GM12878 (cell line): ENCODE measurements around the gene LACTBL1. TPM values are rescaled to one million over a fixed set of nuclear protein-coding genes. Genes with fewer than 3 reads are reported as not detected.
"Not testable (repeated sequence)": the region's sequence is repeated elsewhere in the genome, so short reads cannot be mapped to it uniquely, and the experiment has no call there.

Experiments used
- ATAC-seq: fragments of 200-7000 bp; cut with Tn5 transposase; 3 replicates; pipeline ENCODE4 v1.9.1; 2020; ENCODE audit warnings: mild to moderate bottlenecking, moderate library complexity
- BruUV-seq: library from RNA; stranded (reverse); fragments of 400-500 nt; replicated peaks from 2 replicates; lab custom pipeline; 2021; lab: Mats Ljungman, UMichigan
- CTCF ChIA-PET: fragments of 300-600 bp; sonication (Branson Sonifier 250); formaldehyde crosslinking; extraction: SDS; loops from one replicate; lab custom pipeline; 2021; ENCODE audit warnings: inconsistent platforms; lab: Yijun Ruan, JAX
- POLR2A ChIA-PET: fragments of 350-600 bp; formaldehyde crosslinking; extraction: SDS; loops from one replicate; lab custom pipeline; 2021; ENCODE audit warnings: inconsistent platforms; lab: Charles Lee
- RAD21 ChIA-PET: fragments of 300-600 bp; sonication (Branson Sonifier 250); formaldehyde crosslinking; loops from one replicate; lab custom pipeline; 2023; ENCODE audit warnings: antibody characterized with exemption; ENCODE audit not compliant: unreplicated experiment; lab: Charles Lee
- SMC1A ChIA-PET: fragments of 300-600 bp; sonication (Branson Sonifier 250); formaldehyde crosslinking; loops from one replicate; lab custom pipeline; 2023; ENCODE audit not compliant: unreplicated experiment, uncharacterized antibody; lab: Charles Lee
- DNase-seq: peaks from one replicate; pipeline ENCODE4 v3.0.0-alpha.2; 2011; ENCODE audit warnings: low read depth, low spot score
- FAIRE-seq: peaks from 3 replicates; lab custom pipeline; 2011; peaks lifted over from hg19 to GRCh38; lab: Jason Lieb, UNC
- H2AFZ ChIP-seq: 2 replicates; pipeline ENCODE4 v1.6.0; 2011; ENCODE audit warnings: low read depth, low read length, control low read depth; ENCODE audit not compliant: control insufficient read depth
- H3K27ac ChIP-seq: 2 replicates; pipeline ENCODE4 v1.5.1; 2011; ENCODE audit warnings: control low read depth; ENCODE audit not compliant: control insufficient read depth, insufficient read depth
- H3K27me3 ChIP-seq, 2 experiments: replicated peaks in 1 of 2; 2 replicates each; pipeline versions ENCODE4 v1.6.0 to v1.6.1; 2011; ENCODE audit warnings: low read length in 1 of 2; ENCODE audit not compliant: control insufficient read depth in 2 of 2, insufficient read depth in 2 of 2
- H3K36me3 ChIP-seq, 2 experiments: 2 replicates each; pipeline ENCODE4 v1.5.1; 2011; ENCODE audit warnings: low read length in 1 of 2; ENCODE audit not compliant: control insufficient read depth in 2 of 2, insufficient read depth in 2 of 2
- H3K4me1 ChIP-seq: 2 replicates; pipeline ENCODE4 v1.6.1; 2011; ENCODE audit warnings: mild to moderate bottlenecking, low read length, moderate library complexity, mixed read lengths; ENCODE audit not compliant: control insufficient read depth, insufficient read depth
- H3K4me2 ChIP-seq: 2 replicates; pipeline ENCODE4 v1.6.0; 2011; ENCODE audit warnings: control low read depth; ENCODE audit not compliant: control insufficient read depth, insufficient read depth
- H3K4me3 ChIP-seq: fragments of 200-600 bp; sonication (generic); 2 replicates; pipeline ENCODE4 v1.5.1; 2016
- H3K79me2 ChIP-seq: 2 replicates; pipeline ENCODE4 v1.6.0; 2011; ENCODE audit warnings: low read length; ENCODE audit not compliant: control insufficient read depth, insufficient read depth
- H3K9ac ChIP-seq: 2 replicates; pipeline ENCODE4 v1.8.0; 2011; ENCODE audit warnings: low read length, control low read depth, mixed read lengths; ENCODE audit not compliant: control insufficient read depth, insufficient read depth
- H3K9me3 ChIP-seq: replicated peaks from 3 replicates; pipeline ENCODE4 v1.5.1; 2011; ENCODE audit warnings: mild to moderate bottlenecking, low read length; ENCODE audit not compliant: control insufficient read depth, insufficient read depth
- H4K20me1 ChIP-seq: 2 replicates; pipeline ENCODE4 v1.6.0; 2011; ENCODE audit not compliant: control insufficient read depth, insufficient read depth
- ATF7 ChIP-seq: fragments of 450-650 bp; IDR thresholded peaks from 2 replicates; pipeline ENCODE4 v1.6.1; 2016; ENCODE audit warnings: low read depth, mild to moderate bottlenecking
- CBX3 ChIP-seq: fragments of 200-600 bp; sonication (generic); IDR thresholded peaks from 2 replicates; pipeline ENCODE4 v1.6.1; 2016; ENCODE audit warnings: low read depth, borderline replicate concordance
- CBX5 ChIP-seq: sonication (generic); IDR thresholded peaks from 2 replicates; pipeline ENCODE4 v1.6.1; 2016; ENCODE audit warnings: low read depth, moderate library complexity, mild to moderate bottlenecking, inconsistent platforms
- ESRRA ChIP-seq: IDR thresholded peaks from 2 replicates; pipeline ENCODE4 v1.6.1; 2012; ENCODE audit warnings: mild to moderate bottlenecking, low read length, improper control_type of control experiment
- IKZF2 ChIP-seq, 2 experiments: fragments of 450-650 bp; IDR thresholded peaks; 2 replicates each; pipeline ENCODE4 v1.6.1; 2017; ENCODE audit warnings: mild to moderate bottlenecking in 2 of 2, moderate library complexity in 2 of 2
- MEF2A ChIP-seq: IDR thresholded peaks from 2 replicates; pipeline ENCODE4 v1.6.1; 2011; ENCODE audit warnings: low read depth, mild to moderate bottlenecking, low read length, moderate library complexity; ENCODE audit not compliant: insufficient read depth
- MTA3 ChIP-seq: IDR thresholded peaks from 2 replicates; pipeline ENCODE4 v1.6.1; 2012; ENCODE audit warnings: low read length, inconsistent platforms, borderline replicate concordance
- MXI1 ChIP-seq: fragments of 150-350 bp; IDR thresholded peaks from 2 replicates; pipeline ENCODE4 v1.6.1; 2011; ENCODE audit warnings: low read depth, mild to moderate bottlenecking, inconsistent platforms, low read length, improper control_type of control experiment
- PKNOX1 ChIP-seq: fragments of 450-650 bp; IDR thresholded peaks from 2 replicates; pipeline ENCODE4 v1.6.1; 2016; ENCODE audit warnings: mild to moderate bottlenecking
- SIX5 ChIP-seq: IDR thresholded peaks from 2 replicates; pipeline ENCODE4 v1.6.1; 2011; ENCODE audit warnings: mild to moderate bottlenecking, low read depth, low read length, moderate library complexity; ENCODE audit not compliant: severe bottlenecking
- SKIL ChIP-seq: fragments of 450-650 bp; IDR thresholded peaks from 2 replicates; pipeline ENCODE4 v1.6.1; 2017; ENCODE audit warnings: mild to moderate bottlenecking, low read depth, inconsistent platforms; ENCODE audit not compliant: poor library complexity, severe bottlenecking
- SPI1 ChIP-seq: IDR thresholded peaks from 2 replicates; pipeline ENCODE4 v1.6.1; 2011; ENCODE audit warnings: low read depth, mild to moderate bottlenecking, low read length, moderate library complexity, borderline replicate concordance; ENCODE audit not compliant: insufficient read depth
- TCF7 ChIP-seq: IDR thresholded peaks from 2 replicates; pipeline ENCODE4 v1.6.1; 2014; ENCODE audit warnings: antibody characterized with exemption, borderline replicate concordance
- YY1 ChIP-seq: IDR thresholded peaks from 2 replicates; pipeline ENCODE4 v1.6.1; 2011; ENCODE audit warnings: low read depth, mild to moderate bottlenecking, low read length
- ZBED1 ChIP-seq: IDR thresholded peaks from 2 replicates; pipeline ENCODE4 v1.6.1; 2016; ENCODE audit warnings: borderline replicate concordance
- WGBS: methylation state at CpG from one replicate; pipeline ENCODE4 v1.1.6; 2016; ENCODE audit warnings: low lambda C conversion rate; ENCODE audit not compliant: insufficient replicate concordance, insufficient coverage; ENCODE audit errors: missing lambda C conversion rate; 5-methylcytosine and 5-hydroxymethylcytosine counted together
- in situ Hi-C: fragments of 300-500 bp; cut with MboI; formaldehyde crosslinking; loops from 9 replicates; pipeline ENCODE4 v1.14.3; 2018; ENCODE audit warnings: mixed read lengths
- intact Hi-C: fragments of 100-400 bp; cut with micrococcal nuclease; formaldehyde crosslinking; loops from one replicate; pipeline ENCODE4 v1.14.2; 2022; ENCODE audit not compliant: unreplicated experiment
- polyA plus RNA-seq, 11 experiments: library from polyadenylated mRNA; depleted of rRNA in 4 of 11; unstranded in 6 of 11; stranded (reverse) in 5 of 11; fragments of >200 nt; fragmentation: Nextera tagmentation in 4 of 11; fragmentation: Illumina TruSeq in 1 of 11; extraction: Ambion mirVana in 4 of 11; extraction: Trizol in 1 of 11; gene quantifications; 1 replicate in 1 of 11; 2 replicates in 10 of 11; pipeline versions ENCODE4 v1.2.1 to v1.2.3, GENCODE V29; 2011 to 2016; ENCODE audit warnings: inconsistent platforms in 2 of 11, missing spikeins in 2 of 11, low read depth in 1 of 11
- total RNA-seq, 4 experiments: library from RNA; depleted of rRNA in 3 of 4; stranded (reverse); fragments of >200 nt in 3 of 4; fragmentation: Illumina TruSeq in 1 of 4; extraction: Trizol in 1 of 4; gene quantifications; 2 replicates each; pipeline versions ENCODE4 v1.2.1 to v1.2.3, GENCODE V29; 2013 to 2021
- TF ChIP-seq, protein P1 (sequence below): fragments of 450-650 bp; IDR thresholded peaks from 2 replicates; pipeline ENCODE4 v1.6.1; 2014; ENCODE audit warnings: mild to moderate bottlenecking

The LACTBL1 gene
- total and polyA plus RNA-seq, 10 of the 15 experiments (the other 5 are each of a cell fraction or from before 2014, with no cell fraction given): 0.08 TPM; not detected in 9

GRCh38 chr1:22997528-22997927 lies 24.9 kb upstream of the LACTBL1 start:
- intact Hi-C loops, H3K9ac ChIP-seq, H3K27ac ChIP-seq, BruUV-seq, SMC1A ChIA-PET, H4K20me1 ChIP-seq, H3K27me3 ChIP-seq, in situ Hi-C loops, H3K4me1 ChIP-seq, H3K4me2 ChIP-seq, DNase-seq, H3K9me3 ChIP-seq, CTCF ChIA-PET, H3K36me3 ChIP-seq, FAIRE-seq, H3K4me3 ChIP-seq, ATAC-seq, POLR2A ChIA-PET, H3K79me2 ChIP-seq, H2AFZ ChIP-seq, RAD21 ChIA-PET: not testable (repeated sequence)
- 37% methylated on average over 5 of the region's 5 CpGs for WGBS

GRCh38 chr1:22995774-22996173 lies 23.1 kb upstream of the LACTBL1 start:
- no peaks in the 10 kb centered on the region for H3K27me3 ChIP-seq
- no peak overlapping the region for H3K9ac ChIP-seq
- no peak for ATAC-seq
- no peak for FAIRE-seq
- no peak overlapping the region for H3K4me2 ChIP-seq
- no peaks in the 10 kb centered on the region for H3K79me2 ChIP-seq
- ChIA-PET RAD21 (no interaction called here), SMC1A (no interaction called here), POLR2A (no interaction called here), CTCF (interaction anchor here (0.7 kb wide), 1 partner anchor 17 kb away, joined by 3 read pairs; no protein-coding TSS in a partner anchor)
- no peak overlapping the region for H3K27ac ChIP-seq
- H3K4me1 ChIP-seq: no peaks in the 10 kb centered on the region
- no TSS peak for BruUV-seq
- no peaks in the 10 kb centered on the region for H3K36me3 ChIP-seq
- H3K4me3 ChIP-seq: no peak overlapping the region
- intact Hi-C loops (no loop called here), in situ Hi-C loops (no loop called here)
- no peaks in the 10 kb centered on the region for H4K20me1 ChIP-seq
- H2AFZ ChIP-seq: no peak overlapping the region
- H3K9me3 ChIP-seq: peaks cover 2% of the 10 kb centered on the region; the same call in 2 of the 3 replicates
- no peak for DNase-seq
- TF ChIP-seq YY1: no peak
- no peak for TF ChIP-seq SIX5
- no peak for TF ChIP-seq MXI1
- no peak for TF ChIP-seq MEF2A
- TF ChIP-seq SPI1: no peak
- TF ChIP-seq CBX5: no peak
- TF ChIP-seq, protein P1, sequence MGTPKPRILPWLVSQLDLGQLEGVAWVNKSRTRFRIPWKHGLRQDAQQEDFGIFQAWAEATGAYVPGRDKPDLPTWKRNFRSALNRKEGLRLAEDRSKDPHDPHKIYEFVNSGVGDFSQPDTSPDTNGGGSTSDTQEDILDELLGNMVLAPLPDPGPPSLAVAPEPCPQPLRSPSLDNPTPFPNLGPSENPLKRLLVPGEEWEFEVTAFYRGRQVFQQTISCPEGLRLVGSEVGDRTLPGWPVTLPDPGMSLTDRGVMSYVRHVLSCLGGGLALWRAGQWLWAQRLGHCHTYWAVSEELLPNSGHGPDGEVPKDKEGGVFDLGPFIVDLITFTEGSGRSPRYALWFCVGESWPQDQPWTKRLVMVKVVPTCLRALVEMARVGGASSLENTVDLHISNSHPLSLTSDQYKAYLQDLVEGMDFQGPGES: no peak
- TF ChIP-seq TCF7: no peak
- TF ChIP-seq IKZF2 (IDR thresholded peaks at IDR 0.05): no peak
- no peak for TF ChIP-seq PKNOX1
- TF ChIP-seq ZBED1: no peak
- no peak for TF ChIP-seq CBX3
- no peak for TF ChIP-seq ATF7
- TF ChIP-seq ESRRA: no peak
- no peak for TF ChIP-seq MTA3
- no peak for TF ChIP-seq SKIL
